HG02840 (cell line): Measurements from ENCODE around the gene RTKN.
"Not testable (repeated sequence)": the region's sequence is repeated elsewhere in the genome, so short reads cannot be mapped to it uniquely, and the experiment has no call there.

ENCODE experiments used
- ATAC-seq: cut with Tn5 transposase; IDR thresholded peaks from one replicate; pipeline ENCODE4 v1.9.1; 2021; ENCODE audit warnings: mild to moderate bottlenecking, moderate library complexity, moderate number of reproducible peaks; ENCODE audit not compliant: unreplicated experiment, low FRiP score

The RTKN gene

GRCh38 chr2:74439803-74440377 lies 1.8 kb downstream of the RTKN start:
- ATAC-seq: no peak

DNA sequence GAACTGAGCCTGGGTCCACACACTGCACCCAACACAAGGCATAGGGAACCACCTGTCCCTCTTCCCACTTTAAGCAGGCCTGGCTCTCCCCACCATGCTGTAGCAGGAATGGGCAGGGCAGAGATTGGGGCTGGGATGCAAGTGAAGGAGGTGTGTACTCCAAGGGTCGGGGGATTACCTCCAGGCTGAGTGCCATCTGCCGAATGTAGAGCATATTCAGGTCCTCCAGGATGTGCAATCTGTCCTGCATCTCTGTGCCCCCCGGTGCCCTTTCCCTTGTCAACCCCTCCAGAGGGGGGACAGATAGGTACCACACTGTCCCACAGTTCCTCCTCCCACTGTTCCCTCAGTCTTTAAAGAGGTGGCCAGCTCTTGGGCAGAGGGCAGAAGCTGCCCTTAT lies 2.4 kb downstream of the RTKN start:
- no peak for ATAC-seq

DNA sequence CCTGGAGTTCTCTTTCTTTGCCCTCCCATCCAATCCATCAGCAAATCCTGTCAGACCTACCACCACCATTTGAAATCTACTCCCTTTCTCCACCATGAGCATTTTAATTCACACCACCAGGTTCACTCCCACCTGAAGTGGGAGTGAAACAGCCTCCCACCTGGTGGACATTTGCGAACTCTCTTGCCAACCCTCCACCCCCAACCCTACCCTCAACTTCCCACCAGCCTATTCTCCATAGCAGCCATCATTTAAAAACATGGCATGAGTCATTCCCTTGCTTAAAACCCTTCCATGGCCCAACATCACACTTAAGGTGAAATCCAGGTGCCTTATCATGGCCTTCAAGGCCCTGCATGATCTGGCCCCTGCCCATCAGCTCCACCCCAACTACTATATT lies 3.5 kb downstream of the RTKN start:
- ATAC-seq: no peak

- ATAC-seq: no peak
Measured at GRCh38 chr2:74436848-74437695, 4.7 kb downstream of the RTKN start.

GRCh38 chr2:74436111-74436805 lies 5.5 kb downstream of the RTKN start:
- ATAC-seq: no peak

DNA sequence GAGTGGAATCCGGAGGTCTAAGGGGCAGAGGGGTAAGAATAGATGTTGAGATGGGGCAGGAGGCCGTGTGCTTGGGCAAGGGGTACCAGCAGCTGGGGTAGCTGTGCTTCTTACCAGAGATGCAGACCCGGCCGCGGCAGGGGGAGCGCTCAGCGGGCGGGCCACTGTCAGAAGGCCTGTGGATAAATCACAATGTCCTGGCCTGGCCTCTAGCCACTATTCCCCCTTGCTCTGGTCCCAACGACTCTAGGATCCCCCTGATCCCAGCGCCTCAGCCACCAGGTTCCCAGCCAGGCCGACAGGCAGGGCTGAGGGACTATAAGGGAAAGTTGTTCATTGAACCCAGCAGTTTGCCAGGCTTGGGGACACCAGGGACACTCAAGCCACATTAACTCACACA lies 11.2 kb downstream of the RTKN start:
- ATAC-seq: no peak

DNA sequence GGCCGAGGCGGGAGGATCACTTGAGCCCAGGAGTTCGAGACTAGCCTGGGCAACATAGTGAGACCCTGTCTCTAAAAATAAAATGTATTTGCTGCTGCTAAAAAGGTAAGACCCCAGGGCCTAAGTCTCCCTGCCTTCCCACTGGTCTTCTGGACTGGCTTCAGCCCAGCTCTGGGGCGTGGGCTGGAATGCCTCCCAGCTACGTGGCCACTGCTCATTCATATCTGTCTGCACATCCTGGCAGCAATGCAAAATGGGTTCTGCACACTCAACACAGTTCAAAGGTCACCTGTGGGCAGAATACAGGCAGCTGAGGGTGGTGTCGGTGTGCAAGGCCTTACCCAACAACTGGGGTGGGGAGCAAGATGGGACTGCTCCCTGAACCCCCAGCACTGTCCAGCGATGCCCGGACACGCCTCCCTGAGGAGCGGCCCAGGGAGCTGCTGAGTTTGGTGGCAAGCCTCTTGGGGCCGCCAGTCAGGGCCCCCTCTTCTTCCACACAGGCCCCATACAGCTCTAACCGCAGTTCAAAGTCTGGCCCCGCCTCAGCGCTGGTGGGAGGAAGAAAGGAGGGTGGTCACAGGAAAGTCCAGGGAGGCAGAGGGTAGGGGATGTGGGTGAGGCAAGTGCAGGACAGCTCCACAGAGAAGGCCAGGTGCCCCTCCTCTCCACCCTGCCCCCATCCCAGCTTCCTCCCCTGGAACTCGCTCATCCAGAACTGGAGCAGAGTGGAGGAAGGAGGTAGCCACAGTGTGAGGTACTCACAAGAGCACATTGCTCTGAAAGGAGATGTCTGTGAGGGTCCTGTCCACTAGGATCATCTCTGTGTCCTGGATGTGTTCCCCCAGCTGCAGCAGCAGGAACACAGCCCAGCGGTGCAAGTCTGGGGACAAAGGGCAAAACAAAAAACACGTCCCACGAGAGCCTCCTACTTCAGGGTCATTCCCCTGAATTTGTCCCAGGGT lies 12.0 kb downstream of the RTKN start:
- ATAC-seq: no peak

DNA sequence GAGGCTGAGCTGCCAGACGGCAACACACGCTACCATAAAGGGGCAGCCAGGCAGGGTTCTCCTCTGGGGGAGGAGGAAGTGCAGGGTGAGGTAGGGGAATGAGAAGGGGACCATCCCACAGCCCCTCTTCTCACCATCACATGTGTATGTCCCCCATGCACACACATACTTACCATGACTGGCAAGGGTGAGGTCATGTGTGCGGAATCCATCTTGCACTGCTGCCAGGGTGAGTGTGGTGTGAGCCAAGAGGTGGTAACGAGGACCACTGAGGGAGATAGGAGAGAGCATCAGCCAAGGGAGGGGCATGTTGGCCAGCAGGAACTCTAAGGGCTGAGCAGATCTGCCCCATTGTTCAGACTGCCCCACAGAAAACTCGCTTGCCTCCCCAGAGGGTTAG lies 13.1 kb downstream of the RTKN start:
- no peak for ATAC-seq

DNA sequence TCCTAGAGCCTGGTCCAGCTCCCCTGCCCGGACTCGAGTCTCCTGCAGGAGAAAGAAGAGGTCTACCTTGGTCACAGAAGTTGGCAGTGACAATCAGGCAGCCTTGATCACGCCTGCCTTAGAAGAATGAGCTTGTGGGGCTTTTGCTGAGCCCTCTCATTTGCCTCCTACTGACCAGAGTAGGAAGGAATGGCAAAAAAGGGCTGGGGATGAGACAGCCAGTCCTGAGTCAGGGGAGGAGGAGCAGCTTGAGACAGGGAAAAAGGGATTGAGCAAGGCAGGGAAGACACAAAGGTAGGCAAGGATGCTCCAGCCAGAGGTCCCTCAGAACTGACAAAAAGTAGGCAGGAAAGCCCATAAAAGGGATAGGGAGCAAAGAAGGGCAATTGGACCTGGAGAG lies 14.2 kb downstream of the RTKN start:
- no peak for ATAC-seq

GRCh38 chr2:74426181-74426758 lies 15.5 kb downstream of the RTKN start:
- ATAC-seq: no peak

GRCh38 chr2:74425523-74425922 lies 16.2 kb downstream of the RTKN start:
- no peak for ATAC-seq

- ATAC-seq: no peak
Measured at GRCh38 chr2:74424995-74425406, 16.7 kb downstream of the RTKN start.

DNA sequence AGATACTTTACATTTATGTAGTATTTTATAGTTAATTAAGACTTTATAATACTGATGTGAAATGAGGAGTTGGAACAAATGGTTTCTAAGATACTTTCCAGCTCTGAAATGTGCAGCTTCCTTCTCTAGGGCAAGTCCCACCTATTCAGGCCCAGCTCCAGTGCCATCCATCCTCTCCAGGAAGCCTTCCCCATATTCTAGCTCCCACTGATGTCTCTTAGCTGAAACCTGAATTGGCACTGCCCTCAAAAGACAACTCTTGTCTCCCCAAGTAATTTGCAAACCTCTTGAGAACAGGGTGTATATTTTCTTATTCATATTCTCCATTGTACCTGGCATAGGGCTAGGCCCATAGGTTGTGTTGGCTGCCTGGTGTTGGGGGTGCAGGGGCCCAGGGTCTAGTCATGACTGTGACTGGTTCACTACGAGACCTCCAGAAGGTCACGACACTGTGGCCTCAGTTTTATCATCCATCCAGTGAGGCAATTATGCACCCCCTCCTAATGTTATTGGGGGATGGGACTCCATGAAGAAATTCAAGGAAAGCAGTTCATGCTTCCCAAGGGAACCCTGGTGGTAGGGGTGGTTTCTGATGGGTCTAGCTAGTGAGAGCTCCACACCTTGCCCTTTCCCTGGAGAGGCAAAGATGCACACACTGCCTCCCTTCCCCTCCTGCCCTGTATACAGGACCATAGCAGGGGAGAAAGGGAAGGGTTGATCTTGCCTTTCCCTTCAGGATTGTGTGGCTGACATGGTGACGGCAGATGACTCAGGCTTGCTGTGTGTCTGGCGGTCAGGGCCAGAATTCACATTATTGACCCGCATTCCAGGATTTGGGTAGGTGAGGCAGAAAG lies 17.4 kb downstream of the RTKN start:
- no peak for ATAC-seq

GRCh38 chr2:74423231-74424095 lies 18.3 kb downstream of the RTKN start:
- no peak for ATAC-seq

- peak; percentile 92 for ATAC-seq
Measured at GRCh38 chr2:74421221-74421870, 20.4 kb downstream of the RTKN start, which contains the start of the genes C2orf81 and WDR54. TSS of gene C2orf81 (minus strand) at chr2:74421619. CDS start at chr2:74421560, 59 bp downstream. TSS of gene WDR54 (plus strand) at chr2:74421730. CDS start at chr2:74422154, 424 bp downstream.

DNA sequence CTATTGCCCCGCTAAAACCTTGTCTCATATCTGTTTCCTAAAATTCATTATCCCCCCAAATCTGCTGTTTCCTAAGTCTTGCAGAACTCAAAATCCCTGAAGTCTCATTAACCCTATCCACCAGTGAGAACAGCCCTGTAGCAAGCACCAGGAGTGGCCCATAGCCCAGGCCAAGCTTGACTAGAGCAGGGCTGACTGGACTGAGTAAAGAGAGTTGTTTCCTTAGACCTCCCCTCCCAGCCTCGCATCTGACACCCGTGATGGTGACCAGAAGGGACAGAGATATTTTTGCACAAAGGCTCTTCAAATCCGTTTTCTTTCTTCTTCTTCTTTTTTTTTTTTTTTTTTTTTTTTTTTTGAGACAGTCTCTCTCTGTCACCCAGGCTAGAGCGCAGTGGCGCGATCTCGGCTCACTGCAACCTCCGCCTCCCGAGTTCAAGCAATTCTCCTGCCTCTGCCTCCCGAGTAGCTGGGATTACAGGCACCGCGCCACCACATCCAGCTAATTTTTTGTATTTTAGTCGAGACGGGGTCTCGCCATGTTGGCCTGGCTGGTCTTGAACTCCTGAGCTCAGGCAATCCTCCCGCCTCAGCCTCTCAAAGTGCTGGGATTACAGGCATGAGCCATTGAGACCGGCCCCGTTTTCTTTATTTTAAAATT lies 21.2 kb downstream of the RTKN start:
- not testable (repeated sequence) for ATAC-seq

GRCh38 chr2:74420006-74420405 lies 21.7 kb downstream of the RTKN start:
- no peak for ATAC-seq
